HG03159 (cell line): Measurements from ENCODE around the gene GALP.
"Not testable (repeated sequence)": the region's sequence is repeated elsewhere in the genome, so short reads cannot be mapped to it uniquely, and the experiment has no call there.

Experiments
- ATAC-seq: cut with Tn5 transposase; IDR thresholded peaks from one replicate; pipeline ENCODE4 v1.9.1; 2021; ENCODE audit warnings: mild to moderate bottlenecking, moderate library complexity; ENCODE audit not compliant: unreplicated experiment

Gene GALP

GRCh38 chr19:56177564-56178243 lies 1.9 kb downstream of the GALP start:
- no peak for ATAC-seq

DNA sequence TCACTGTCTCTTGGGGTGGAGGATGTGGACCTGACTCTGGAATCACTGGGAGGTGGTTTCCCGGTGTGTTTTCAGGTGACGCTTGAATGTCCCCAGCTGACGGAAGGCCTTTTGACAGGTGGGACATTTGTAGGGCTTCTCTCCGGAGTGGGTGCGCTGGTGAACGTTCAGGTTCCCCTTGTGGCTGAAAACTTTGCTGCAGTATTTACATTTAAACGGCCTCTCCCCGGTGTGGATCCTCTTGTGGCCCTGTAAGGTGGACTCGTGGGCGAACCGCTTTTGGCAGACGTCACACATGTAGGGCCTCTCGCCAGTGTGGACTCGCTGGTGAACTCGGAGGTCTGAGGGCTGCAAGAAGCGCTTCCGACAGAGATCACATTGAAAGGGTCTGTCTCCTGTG lies 14.0 kb downstream of the GALP start:
- no peak for ATAC-seq

DNA sequence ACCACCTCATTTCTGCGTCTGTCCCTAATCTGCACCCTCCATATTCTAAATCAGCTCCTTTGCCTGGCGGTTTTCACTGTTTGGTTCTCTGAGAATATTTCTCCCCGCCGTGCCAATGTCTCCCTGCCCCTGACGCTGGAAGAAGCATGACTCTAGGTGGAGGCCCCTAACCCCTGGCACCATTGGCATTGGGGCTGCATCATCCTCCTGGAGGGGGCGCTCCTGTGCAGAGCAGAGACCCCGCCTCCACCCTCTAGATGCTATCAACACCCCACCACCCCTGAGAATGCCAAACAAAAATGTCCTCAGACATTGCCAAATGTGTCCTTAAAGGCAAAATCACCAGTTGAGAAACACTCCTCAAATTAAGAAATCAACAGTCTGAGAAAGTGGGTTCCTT lies 15.3 kb downstream of the GALP start:
- no peak for ATAC-seq

- no peak for ATAC-seq
These were observed 15.9 kb downstream of the GALP start for GRCh38 chr19:56191711-56192110.

GRCh38 chr19:56193981-56194640 lies 18.3 kb downstream of the GALP start:
- no peak for ATAC-seq

GRCh38 chr19:56197646-56198045 lies 21.8 kb downstream of the GALP start, which contains the start of gene ZSCAN5B:
Gene ZSCAN5B, minus strand, starts transcription at chr19:56197783. Its CDS starts 4,731 bp downstream, at chr19:56193052.
- ATAC-seq: not testable (repeated sequence)

DNA sequence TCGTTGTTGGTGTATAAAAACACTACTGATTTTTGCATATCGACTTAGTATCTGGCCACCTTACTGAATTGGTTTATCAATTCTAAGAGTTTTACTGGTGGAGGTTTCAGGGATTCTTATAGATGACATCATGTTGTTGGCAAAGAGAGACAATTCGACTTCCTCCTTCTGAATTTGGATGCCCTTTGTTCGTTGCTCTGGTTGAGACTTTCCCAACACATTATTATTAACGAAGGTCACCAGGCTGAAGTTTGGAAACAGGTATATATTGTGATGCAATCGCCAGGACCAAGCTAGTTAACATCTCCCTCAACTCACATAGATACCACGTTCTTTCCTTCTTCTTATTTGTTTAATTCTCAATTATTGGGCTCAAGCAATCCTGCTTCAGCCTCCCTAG lies 23.9 kb downstream of the GALP start:
- no peak for ATAC-seq

GRCh38 chr19:56201973-56202372 lies 26.2 kb downstream of the GALP start, which contains the start of gene ZSCAN5C:
Gene ZSCAN5C, plus strand, starts transcription at chr19:56202273. Its CDS starts 3,641 bp downstream, at chr19:56205914.
- ATAC-seq: no peak

GRCh38 chr19:56207581-56207980 lies 31.8 kb downstream of the GALP start:
- ATAC-seq: not testable (repeated sequence)

DNA sequence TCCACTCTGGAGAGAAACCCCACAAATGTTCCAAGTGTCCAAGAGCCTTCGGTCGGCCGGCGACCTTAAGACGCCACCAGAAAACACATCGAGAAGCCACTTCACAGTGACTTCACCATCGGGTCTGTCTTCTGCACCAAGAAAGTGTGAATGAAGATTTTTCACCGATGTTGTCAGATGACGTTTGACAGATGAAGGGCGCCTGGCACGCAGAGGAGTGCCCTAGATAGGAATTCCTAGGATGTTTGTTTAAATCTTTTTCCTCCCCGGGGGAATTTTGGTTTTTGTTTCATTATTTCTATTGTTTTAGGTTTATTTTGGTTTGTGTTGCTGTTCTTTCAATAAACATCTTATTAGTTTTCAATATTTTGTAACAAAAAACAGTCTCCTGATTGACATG lies 33.3 kb downstream of the GALP start:
- no peak for ATAC-seq

- not testable (repeated sequence) for ATAC-seq
These were observed 34.2 kb downstream of the GALP start for GRCh38 chr19:56210036-56210435.

DNA sequence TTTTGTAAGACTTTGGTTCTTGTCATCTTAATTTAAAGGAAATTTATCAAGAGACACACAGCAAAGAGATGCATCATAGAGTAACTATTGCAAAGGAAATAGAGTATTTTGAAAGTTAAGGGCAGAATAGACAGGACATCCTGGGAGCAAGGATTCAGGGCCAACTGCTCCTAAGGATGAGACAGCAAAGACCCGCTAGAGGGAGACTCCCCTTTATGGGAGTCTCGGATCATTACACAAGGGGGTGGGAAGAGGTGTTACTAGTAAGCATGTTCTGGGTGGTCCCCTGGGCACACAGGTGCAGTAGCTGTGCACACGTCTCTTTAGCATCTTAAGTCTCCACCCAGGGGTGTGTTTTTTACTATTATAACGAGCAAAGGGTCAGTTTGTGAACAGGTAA lies 35.9 kb downstream of the GALP start:
- ATAC-seq: no peak

DNA sequence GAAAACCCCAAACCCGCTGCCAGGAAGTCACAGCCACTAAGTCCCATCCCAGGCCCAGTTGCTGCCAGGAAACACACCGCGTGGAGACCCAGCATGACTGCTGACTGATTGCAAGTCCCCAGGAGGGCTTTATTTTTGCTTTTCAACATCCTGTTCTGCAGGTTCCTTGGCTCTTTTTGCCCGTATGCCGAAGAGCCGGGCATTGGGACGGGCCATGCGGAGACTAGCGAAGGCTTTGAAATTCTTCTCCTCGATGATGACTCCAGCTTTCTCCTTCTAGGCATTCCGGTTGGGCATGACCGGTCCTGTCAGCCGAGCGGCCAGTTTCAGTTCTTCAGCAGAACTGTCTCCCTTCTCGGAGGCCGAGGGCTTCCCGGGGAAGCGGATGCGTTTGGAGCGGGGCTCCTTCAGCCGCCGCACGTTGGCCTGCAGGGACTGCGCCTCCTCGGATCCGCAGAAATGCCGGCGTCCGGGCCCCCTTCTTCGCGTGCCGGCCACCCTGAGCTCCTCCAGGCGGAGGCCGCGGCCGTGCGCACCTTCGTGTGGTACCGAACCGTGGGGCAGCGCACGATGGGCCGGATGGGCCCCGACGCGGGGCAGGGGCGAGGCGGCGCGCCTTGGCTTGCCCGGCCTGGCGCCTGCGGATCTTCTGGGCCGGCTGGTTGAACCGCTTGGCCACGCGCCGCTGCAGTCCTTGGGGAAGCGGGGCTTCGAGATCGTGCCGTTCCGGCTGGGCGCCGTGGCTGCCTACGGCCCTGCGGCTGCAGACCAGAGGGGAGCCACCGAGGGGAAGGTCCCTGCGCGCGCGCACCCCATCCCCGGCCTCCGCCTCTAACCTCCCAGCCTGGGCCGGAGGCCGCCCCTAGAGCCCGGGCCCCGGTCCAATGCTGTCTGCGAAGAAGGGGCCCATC lies 41.5 kb downstream of the GALP start:
- no peak for ATAC-seq

GRCh38 chr19:56218961-56219360 lies 43.2 kb downstream of the GALP start:
- no peak for ATAC-seq

DNA sequence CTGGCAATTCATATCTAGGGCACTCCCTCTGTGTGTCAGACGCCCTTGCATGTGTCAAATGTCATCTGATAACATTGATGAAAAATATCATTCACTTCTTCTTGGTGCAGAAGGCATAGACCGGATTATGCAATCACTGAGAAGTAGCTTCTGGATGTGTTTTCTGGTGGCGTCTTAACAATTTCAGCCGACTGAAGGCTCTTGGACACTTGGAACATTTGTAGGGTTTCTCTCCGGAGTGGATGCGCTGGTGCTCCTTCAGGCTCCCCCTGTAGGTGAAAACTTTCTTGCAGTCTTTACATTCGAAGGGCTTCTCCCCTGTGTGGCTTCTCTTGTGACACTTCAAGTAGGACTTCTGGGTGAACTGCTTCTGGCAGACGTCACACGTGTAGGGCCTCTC lies 45.6 kb downstream of the GALP start:
- ATAC-seq: not testable (repeated sequence)

DNA sequence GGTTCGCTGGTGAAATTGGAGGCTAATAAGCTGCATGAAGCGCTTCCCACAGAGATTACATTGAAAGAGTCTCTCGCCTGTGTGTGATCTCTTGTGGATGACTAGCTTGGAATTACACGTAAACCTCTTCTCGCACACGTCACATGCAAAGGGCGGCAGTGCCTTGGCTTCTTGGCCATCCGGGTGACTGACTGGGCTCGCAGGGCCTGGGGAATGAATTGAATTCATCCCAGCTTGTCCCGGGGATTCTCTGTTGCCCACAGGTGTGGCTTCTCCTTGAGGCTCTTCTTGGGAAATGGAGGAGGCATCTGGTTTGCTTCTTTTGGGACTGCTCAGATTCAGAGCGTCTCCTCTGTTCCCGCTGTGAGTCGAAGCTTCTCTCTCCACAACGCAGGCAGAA lies 46.0 kb downstream of the GALP start:
- ATAC-seq: no peak

DNA sequence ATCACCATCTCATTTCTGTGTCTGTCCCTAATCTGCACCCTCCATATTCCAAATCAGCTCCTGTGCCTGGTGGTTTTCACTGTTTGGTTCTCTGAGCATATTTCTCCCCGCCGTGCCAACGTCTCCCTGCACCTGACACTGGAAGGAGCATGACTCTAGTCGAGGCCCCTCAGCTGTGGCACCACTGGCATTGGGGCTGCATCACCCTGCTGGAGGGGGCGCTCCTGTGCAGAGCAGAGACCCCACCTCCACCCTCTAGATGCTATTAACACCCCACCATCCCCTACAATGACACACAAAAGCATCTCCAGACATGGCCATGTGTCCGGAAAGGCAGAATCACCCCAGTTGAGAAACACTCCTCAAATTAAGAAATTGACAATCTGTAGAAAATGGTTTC lies 47.1 kb downstream of the GALP start:
- ATAC-seq: no peak

DNA sequence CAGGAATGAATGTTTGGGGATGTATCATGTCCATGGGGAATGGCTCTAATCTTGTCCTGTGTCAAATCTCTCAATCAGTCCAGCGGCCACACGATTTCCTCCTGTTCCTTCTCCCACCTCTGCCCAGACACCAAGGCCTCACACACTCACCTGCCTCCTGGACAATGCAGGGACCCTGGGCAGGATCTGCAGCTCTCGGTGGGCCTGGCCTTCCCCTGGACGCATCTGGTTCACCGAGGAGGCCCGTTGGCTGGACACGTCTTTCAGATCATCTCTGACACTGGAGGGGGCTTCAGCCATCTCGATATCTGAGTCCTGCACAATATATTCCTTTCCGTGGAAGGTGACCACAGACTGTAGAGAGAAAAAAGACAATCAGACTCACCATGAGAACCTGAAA lies 47.7 kb downstream of the GALP start:
- ATAC-seq: no peak
